Measurements from ENCODE around the gene MRPS27.

The MRPS27 gene

DNA sequence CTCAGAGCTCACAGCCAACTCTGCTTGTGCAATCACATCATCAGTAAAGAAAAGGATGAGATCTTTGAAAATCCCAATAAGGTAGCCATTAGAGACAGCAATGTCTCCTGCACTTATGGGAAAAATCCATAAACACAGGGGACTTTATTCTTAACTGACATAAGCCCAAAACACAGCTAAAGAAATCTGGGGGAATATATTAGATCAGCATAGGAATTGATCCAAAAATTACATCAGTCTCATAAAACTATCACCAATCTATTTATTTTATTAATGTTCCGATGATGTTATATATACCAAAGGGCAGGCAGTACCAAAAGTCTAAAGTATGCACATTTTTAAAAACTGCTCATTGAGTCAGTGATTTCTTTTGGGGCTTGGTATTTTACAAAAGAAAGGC lies 6.9 kb downstream of the MRPS27 start:
- Histone ChIP-seq H3K27me3 (no peaks in the 10 kb centered on the region), H3K9me3 (replicated peaks in 1 of 11) (no peaks in the 10 kb centered on the region), H3K9ac (no peak overlapping the region; a peak in 1 of 22 replicates), H3K27ac (no peak overlapping the region), H3K4me3 (no peak overlapping the region), H3K36me3 (peaks cover 56 to 93% (median 77%) of the 10 kb centered on the region in 11 experiments), H3K4me2 (no peak overlapping the region), H4K20me1 (peaks cover 0 to 29% (median 15%) of the 10 kb centered on the region in 11 experiments; a peak in 13 of 22 replicates), H3K4me1 (peaks cover 0 to 10% (median 5%) of the 10 kb centered on the region in 10 experiments; a peak in 5 of 20 replicates)
- no peak for TF ChIP-seq Cebpa-rat (IDR thresholded peaks at IDR 0.05)

DNA sequence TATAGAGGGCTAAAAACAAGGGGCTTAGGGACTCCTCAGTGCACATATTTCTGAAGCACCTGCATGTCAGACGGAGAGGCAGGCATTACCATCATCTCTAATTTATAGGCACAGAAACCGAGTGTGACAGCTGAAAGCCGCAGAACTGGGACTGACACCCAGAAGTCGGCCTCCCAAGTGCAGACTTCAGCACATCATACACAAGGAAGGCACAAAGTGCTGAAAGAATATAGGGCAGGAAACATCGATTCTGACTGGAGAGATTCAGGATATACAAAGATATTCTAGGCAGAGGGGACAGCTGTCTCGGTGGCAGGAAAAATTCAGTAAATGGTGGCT lies 11.2 kb downstream of the MRPS27 start:
- H3K4me3 ChIP-seq: no peak overlapping the region
- no peaks in the 10 kb centered on the region for H3K9me3 ChIP-seq (replicated peaks in 1 of 11)
- peaks cover 0 to 9% (median 0%) of the 10 kb centered on the region in 11 experiments; a peak in 6 of 22 replicates for H4K20me1 ChIP-seq
- TF ChIP-seq Cebpa-rat (IDR thresholded peaks at IDR 0.05): no peak
- peak overlapping the region; percentile 24 to 96 (median 88); a peak in 20 of 22 replicates for H3K9ac ChIP-seq
- H3K4me2 ChIP-seq: peak overlapping the region in 8 of 11 experiments; percentile 8 to 49 (median 30); a peak in 14 of 22 replicates
- peaks cover 15 to 34% (median 24%) of the 10 kb centered on the region in 10 experiments for H3K4me1 ChIP-seq
- no peaks in the 10 kb centered on the region for H3K27me3 ChIP-seq
- peaks cover 46 to 61% (median 51%) of the 10 kb centered on the region in 11 experiments for H3K36me3 ChIP-seq
- H3K27ac ChIP-seq: peak overlapping the region in 9 of 11 experiments; percentile 39 to 96 (median 91); a peak in 16 of 22 replicates

DNA sequence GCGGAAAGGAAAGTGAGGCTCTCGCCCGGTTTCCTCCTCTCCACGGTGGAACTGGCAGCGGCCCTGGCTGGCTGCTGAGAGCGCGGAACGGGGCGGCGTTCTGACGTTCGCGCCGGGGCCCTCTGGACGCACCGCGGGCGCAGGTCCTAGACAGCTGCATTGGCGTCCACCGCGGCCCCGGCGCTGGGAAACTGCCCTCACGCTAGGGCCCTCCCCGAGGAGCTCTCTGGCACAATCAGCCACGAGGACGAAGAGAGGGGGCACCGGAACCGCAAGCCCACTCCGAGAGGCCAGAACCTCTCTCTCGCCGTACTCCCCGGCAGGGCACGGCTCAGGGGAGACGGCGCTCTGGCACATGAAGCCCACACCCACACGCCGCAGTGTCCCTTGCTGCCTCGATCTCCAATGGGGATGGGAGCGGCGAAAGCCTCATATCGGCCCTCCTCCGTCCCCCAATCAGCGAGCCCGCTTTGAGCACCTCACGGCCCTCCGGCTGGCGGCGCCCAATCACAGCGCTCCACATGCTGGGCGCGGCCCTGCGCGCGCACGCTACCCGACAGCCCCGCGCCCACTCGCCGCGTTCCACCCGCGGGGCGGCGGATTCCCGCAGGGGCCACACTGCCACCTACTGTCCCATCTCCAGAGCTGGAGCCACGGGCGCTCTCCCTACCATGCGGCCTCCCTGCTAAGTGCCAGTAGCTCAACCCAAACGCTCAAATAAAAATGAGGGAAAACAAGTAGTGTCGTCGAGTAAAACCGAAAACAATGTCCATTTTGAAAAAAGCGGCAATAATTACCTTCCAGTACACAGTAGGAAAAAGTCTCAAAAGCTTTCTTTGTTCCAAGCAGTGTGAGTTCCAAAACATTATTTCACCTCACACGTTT lies 11.8 kb downstream of the MRPS27 start:
- Histone ChIP-seq H3K4me3 (peak overlapping the region; percentile 67 to 86 (median 74)), H3K4me1 (peaks cover 15 to 34% (median 24%) of the 10 kb centered on the region in 10 experiments), H3K9me3 (replicated peaks in 1 of 11) (no peaks in the 10 kb centered on the region; a peak in 1 of 22 replicates), H3K4me2 (peak overlapping the region; percentile 73 to 92 (median 90)), H4K20me1 (peaks cover 0 to 7% (median 0%) of the 10 kb centered on the region in 11 experiments; a peak in 3 of 22 replicates), H3K36me3 (peaks cover 40 to 61% (median 52%) of the 10 kb centered on the region in 11 experiments), H3K27me3 (no peaks in the 10 kb centered on the region), H3K27ac (peak overlapping the region; percentile 88 to 96 (median 93)), H3K9ac (peak overlapping the region; percentile 88 to 96 (median 93))
- no peak for TF ChIP-seq Cebpa-rat (IDR thresholded peaks at IDR 0.05)

DNA sequence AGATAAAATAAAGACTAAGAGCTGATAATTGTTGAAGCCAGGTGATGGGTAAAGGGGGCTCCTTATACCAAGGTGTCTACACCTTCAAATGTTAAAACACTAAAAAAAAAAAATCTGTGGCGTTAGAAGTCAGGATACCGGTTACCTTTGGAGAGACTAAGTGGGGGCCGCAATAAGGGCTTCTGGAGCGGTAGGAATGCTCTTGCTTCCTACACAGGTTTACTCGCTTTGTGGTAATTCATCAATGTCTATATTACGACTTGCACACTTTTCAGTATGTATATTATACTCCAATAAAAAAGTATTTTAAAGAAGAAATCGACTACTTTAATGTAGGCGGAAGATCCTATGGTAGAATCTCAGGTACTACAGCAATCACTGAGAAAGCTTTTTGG lies 12.5 kb downstream of the MRPS27 start:
- H3K4me2 ChIP-seq: peak overlapping the region; percentile 73 to 92 (median 90)
- TF ChIP-seq Cebpa-rat (IDR thresholded peaks at IDR 0.05): no peak
- H3K4me1 ChIP-seq: peaks cover 15 to 34% (median 24%) of the 10 kb centered on the region in 10 experiments

DNA sequence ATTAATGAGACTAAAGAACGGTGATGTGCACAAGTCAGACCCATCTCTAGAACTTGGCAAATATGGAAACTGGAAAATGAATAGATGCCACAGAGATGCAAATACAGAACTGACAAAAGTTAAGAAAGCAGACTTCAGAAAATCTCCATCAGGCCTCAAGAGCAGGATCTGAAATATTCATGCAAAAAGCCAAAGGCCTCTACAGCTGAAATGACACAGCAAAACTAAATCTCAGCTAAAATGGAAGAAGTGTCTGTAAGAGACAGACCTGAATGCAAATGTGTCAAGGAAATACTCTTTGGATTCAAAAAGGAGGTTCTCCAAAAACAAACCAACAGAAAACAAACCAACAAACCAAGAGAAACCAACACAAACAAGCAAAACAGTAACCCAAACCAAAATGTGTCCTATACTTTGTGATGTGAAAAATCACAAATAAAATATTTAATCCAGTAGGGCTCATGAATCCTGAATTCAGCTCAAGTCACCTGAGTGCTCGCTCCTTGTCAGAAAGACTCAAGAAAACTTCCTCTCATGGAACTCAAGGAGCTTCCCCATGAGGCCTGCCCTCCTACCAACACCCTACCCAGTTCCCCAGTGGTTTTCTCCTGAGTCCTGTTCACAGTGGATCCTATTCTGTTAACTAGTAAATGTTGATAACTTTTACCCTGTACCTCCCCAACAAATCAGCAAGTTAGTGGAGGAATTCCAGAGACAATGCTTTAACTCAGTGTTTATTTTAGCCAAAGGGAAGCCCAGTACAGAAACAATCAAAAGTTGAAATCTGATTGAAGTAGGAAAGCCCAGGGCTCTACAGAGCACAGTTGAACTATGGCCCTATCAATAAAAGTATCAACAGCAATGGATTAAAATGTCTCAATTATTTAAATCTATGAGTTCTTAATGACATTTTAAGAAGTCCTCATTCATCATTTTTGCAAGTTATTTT lies 14.6 kb downstream of the MRPS27 start:
- peaks cover 0 to 2% (median 0%) of the 10 kb centered on the region in 11 experiments; a peak in 1 of 22 replicates for H3K9me3 ChIP-seq (replicated peaks in 1 of 11)
- peaks cover 0 to 14% (median 0%) of the 10 kb centered on the region in 11 experiments; a peak in 6 of 22 replicates for H4K20me1 ChIP-seq
- no peaks in the 10 kb centered on the region for H3K27me3 ChIP-seq
- H3K4me2 ChIP-seq: peak overlapping the region in 4 of 11 experiments; percentile 1 to 25 (median 11); a peak in 5 of 22 replicates
- H3K4me1 ChIP-seq: peaks cover 22 to 43% (median 28%) of the 10 kb centered on the region in 10 experiments
- H3K9ac ChIP-seq: no peak overlapping the region
- H3K36me3 ChIP-seq: peaks cover 31 to 61% (median 46%) of the 10 kb centered on the region in 11 experiments
- peak overlapping the region in 2 of 11 experiments; percentile 2 to 12; a peak in 2 of 22 replicates for H3K27ac ChIP-seq
- no peak for TF ChIP-seq Cebpa-rat (IDR thresholded peaks at IDR 0.05)
- H3K4me3 ChIP-seq: no peak overlapping the region

More for the DNA sequence above, 12.5 kb downstream of the MRPS27 start:
- Histone ChIP-seq H3K9ac (peak overlapping the region; percentile 88 to 96 (median 93)), H3K4me3 (peak overlapping the region; percentile 67 to 86 (median 74)), H3K27me3 (no peaks in the 10 kb centered on the region), H3K9me3 (replicated peaks in 1 of 11) (no peaks in the 10 kb centered on the region; a peak in 1 of 22 replicates), H3K27ac (peak overlapping the region; percentile 88 to 96 (median 93)), H3K36me3 (peaks cover 37 to 61% (median 52%) of the 10 kb centered on the region in 11 experiments), H4K20me1 (peaks cover 0 to 7% (median 0%) of the 10 kb centered on the region in 11 experiments; a peak in 1 of 22 replicates)

DNA sequence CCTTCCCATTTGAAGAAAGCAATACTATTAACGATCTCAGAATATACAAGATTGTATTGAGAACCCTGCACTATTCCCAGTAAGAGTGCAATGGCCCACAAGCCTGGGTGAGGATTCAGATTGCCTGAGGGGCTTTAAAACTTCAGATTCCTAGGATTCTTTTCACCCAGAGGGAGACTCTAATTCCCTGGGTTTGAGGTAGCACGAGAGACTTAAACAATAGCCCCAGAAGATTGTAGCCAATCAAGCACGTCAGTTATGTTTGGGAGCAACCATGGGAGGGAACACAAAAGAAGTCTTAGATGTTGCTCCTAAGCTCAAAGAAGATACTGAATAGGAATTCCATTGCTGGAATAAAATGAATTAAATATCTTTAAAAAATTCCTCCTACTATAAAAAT lies 17.9 kb downstream of the MRPS27 start:
- peaks cover 0 to 24% (median 0%) of the 10 kb centered on the region in 11 experiments; a peak in 6 of 22 replicates for H4K20me1 ChIP-seq
- H3K4me2 ChIP-seq: no peak overlapping the region
- no peak for TF ChIP-seq Cebpa-rat (IDR thresholded peaks at IDR 0.05)
- H3K27me3 ChIP-seq: no peaks in the 10 kb centered on the region
- H3K4me1 ChIP-seq: peaks cover 12 to 42% (median 23%) of the 10 kb centered on the region in 10 experiments
- H3K9ac ChIP-seq: no peak overlapping the region
- H3K36me3 ChIP-seq: peaks cover 22 to 77% (median 52%) of the 10 kb centered on the region in 11 experiments
- peaks cover 0 to 20% (median 8%) of the 10 kb centered on the region in 11 experiments; a peak in 11 of 22 replicates for H3K9me3 ChIP-seq (replicated peaks in 1 of 11)
- H3K27ac ChIP-seq: no peak overlapping the region
- no peak overlapping the region for H3K4me3 ChIP-seq

DNA sequence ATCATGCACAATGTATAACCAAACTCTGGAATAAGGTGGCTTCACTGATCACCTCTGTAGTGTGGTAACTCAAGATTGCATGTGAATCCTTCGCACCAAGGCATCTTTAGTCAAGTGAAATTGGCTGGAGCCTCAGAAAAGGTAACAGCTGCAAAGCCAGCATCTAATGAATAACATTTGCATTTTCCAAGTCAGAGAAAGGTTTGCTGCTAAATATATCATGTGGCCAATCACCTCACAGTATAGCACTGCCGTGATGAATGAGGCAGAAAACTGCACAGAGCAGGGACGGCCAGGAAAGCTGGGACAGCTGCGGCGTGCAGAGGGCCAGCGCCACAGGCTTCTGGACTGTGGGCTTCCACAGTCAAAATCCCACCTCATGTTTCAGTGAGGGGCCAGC lies 18.5 kb downstream of the MRPS27 start:
- Histone ChIP-seq H3K9ac (no peak overlapping the region), H3K9me3 (replicated peaks in 1 of 11) (peaks cover 0 to 20% (median 8%) of the 10 kb centered on the region in 11 experiments; a peak in 11 of 22 replicates), H3K27ac (no peak overlapping the region), H3K36me3 (peaks cover 28 to 83% (median 58%) of the 10 kb centered on the region in 11 experiments), H3K27me3 (no peaks in the 10 kb centered on the region), H3K4me3 (no peak overlapping the region), H3K4me1 (peaks cover 10 to 42% (median 21%) of the 10 kb centered on the region in 10 experiments; a peak in 18 of 20 replicates), H4K20me1 (peaks cover 0 to 24% (median 0%) of the 10 kb centered on the region in 11 experiments; a peak in 6 of 22 replicates), H3K4me2 (peak overlapping the region in 1 of 11 experiments; percentile 10; a peak in 1 of 22 replicates)
- TF ChIP-seq Cebpa-rat (IDR thresholded peaks at IDR 0.05): no peak
